ENCODE measurements around the gene CDON. TPM values are rescaled to one million over a fixed set of nuclear protein-coding genes. Genes with fewer than 3 reads are reported as not detected.

Gene CDON
- total and polyA plus RNA-seq, 2 donors (not counting 3 experiments of a cell fraction or from before 2014, with no cell fraction given), result 1.6 to 3.8 TPM

- Histone ChIP-seq H3K4me1 (ENCODE audit: control insufficient read depth, extremely low read depth, insufficient read depth, low read length) (no peaks in the 10 kb centered on the region), H2AFZ (ENCODE audit: low read depth, low read length) (no peak overlapping the region), H3K4me2 (ENCODE audit: insufficient read depth, low read length) (no peak overlapping the region), H3K4me3 (replicated peaks in 1 of 3; ENCODE audit: insufficient read depth in 1 of 3, low read depth in 1 of 3, low read length in 3 of 3) (no peak overlapping the region), H3K9me1 (replicated peaks; ENCODE audit: control insufficient read depth, extremely low read depth, insufficient read depth, low read length) (no peaks in the 10 kb centered on the region), H3K27me3 (ENCODE audit: control insufficient read depth in 2 of 2, insufficient read depth in 2 of 2, low read length in 2 of 2) (no peaks in the 10 kb centered on the region), H4K20me1 (replicated peaks; ENCODE audit: control insufficient read depth, extremely low read depth, insufficient read depth, low read length) (no peaks in the 10 kb centered on the region), H3K9me3 (replicated peaks; ENCODE audit: control insufficient read depth, insufficient read depth, low read length) (no peaks in the 10 kb centered on the region), H3K9ac (replicated peaks; ENCODE audit: extremely low read depth, insufficient read depth, low read length) (no peak overlapping the region), H3K27ac (ENCODE audit: insufficient read depth, low read depth, low read length) (no peak overlapping the region), H3K36me3 (ENCODE audit: control insufficient read depth in 2 of 2, extremely low read depth in 1 of 2, insufficient read depth in 2 of 2, low read length in 2 of 2) (no peaks in the 10 kb centered on the region), H3K79me2 (ENCODE audit: control insufficient read depth, insufficient read depth, low read length) (no peaks in the 10 kb centered on the region)
- BruUV-seq (replicated peaks), result no TSS peak
- ChIA-PET POLR2A (no interaction called here), CTCF (no interaction called here)
- dilution Hi-C loops (cut with MboI; ENCODE audit: extremely low pct_ligation_motif_present, low sequenced_read_pairs) (no loop called here), intact Hi-C loops (cut with micrococcal nuclease) (no loop called here)
- no peak for TF ChIP-seq GATA2 (IDR thresholded peaks at IDR 0.05; ENCODE audit: insufficient read depth, insufficient read length, low read depth, low read length)
- no peak for TF ChIP-seq POLR2AphosphoS5 (IDR thresholded peaks at IDR 0.05; ENCODE audit: insufficient read depth, low read depth, low read length)
- TF ChIP-seq FOS (IDR thresholded peaks at IDR 0.05; ENCODE audit: borderline replicate concordance, insufficient read depth, low read length), result no peak
- no peak for TF ChIP-seq EZH2 (IDR thresholded peaks at IDR 0.05; ENCODE audit: borderline replicate concordance, low read depth, low read length, severe bottlenecking)
- TF ChIP-seq MYC (IDR thresholded peaks at IDR 0.05; ENCODE audit: low read depth, low read length), result no peak
- TF ChIP-seq CTCF (IDR thresholded peaks at IDR 0.05; ENCODE audit: extremely low read depth in 1 of 2, insufficient read depth in 1 of 2, low read depth in 1 of 2, low read length in 2 of 2), result no peak
- no peak for TF ChIP-seq JUN (IDR thresholded peaks at IDR 0.05; ENCODE audit: borderline replicate concordance, insufficient read depth, insufficient read length, low read depth)
- FAIRE-seq (no peak), DNase-seq (ENCODE audit: low read depth, low spot score) (no peak)
These were observed 83.2 kb downstream of the CDON start for GRCh38 chr11:125979511-125979910.
